GM12865 (cell line): ENCODE data around the gene SNED1.

ENCODE experiments used
- DNase-seq: peaks from one replicate; pipeline ENCODE4 v3.0.0; 2010; ENCODE audit warnings: low read depth
- H3K4me3 ChIP-seq: 2 replicates; pipeline ENCODE4 v1.5.1; 2011; ENCODE audit warnings: mild to moderate bottlenecking, low read depth, low read length, control low read depth
- CTCF ChIP-seq: IDR thresholded peaks from 2 replicates; pipeline ENCODE4 v1.5.1; 2011; ENCODE audit warnings: low read length, control low read depth, low read depth, inconsistent platforms; ENCODE audit not compliant: insufficient read depth; ENCODE audit errors: missing control alignments

Gene SNED1

GRCh38 chr2:240965905-240966456 is 32.4 kb upstream of the SNED1 start:
- DNase-seq: no peak
- no peak for TF ChIP-seq CTCF
- H3K4me3 ChIP-seq: no peak overlapping the region

- DNase-seq: no peak
- no peak for TF ChIP-seq CTCF
- no peak overlapping the region for H3K4me3 ChIP-seq
Observed at GRCh38 chr2:240966457-240966905, 31.9 kb upstream of the SNED1 start.

- no peak for TF ChIP-seq CTCF
- H3K4me3 ChIP-seq: no peak overlapping the region
- no peak for DNase-seq
Observed at GRCh38 chr2:240966906-240967680, 31.3 kb upstream of the SNED1 start.

GRCh38 chr2:240967681-240968621 is 30.5 kb upstream of the SNED1 start:
- no peak for TF ChIP-seq CTCF
- no peak for DNase-seq

GRCh38 chr2:240968731-240969624 is 29.4 kb upstream of the SNED1 start:
- H3K4me3 ChIP-seq: no peak overlapping the region
- DNase-seq: peak; percentile 23
- no peak for TF ChIP-seq CTCF

More at GRCh38 chr2:240967681-240968621, 30.5 kb upstream of the SNED1 start:
- no peak overlapping the region for H3K4me3 ChIP-seq

- no peak for DNase-seq
- no peak for TF ChIP-seq CTCF
- no peak overlapping the region for H3K4me3 ChIP-seq
Observed at GRCh38 chr2:240970104-240970503, 28.3 kb upstream of the SNED1 start.
